CD4-positive, alpha-beta T cell treated with Interleukin-6 at 100 ng/mL for 8 hours (primary cell): ENCODE measurements around the gene TMEM129.

ENCODE experiments used
- DNase-seq: peaks from one replicate; pipeline ENCODE4 v3.0.0-alpha.2; 2020; ENCODE audit warnings: mixed read lengths, low spot score

TMEM129 gene, protein sequence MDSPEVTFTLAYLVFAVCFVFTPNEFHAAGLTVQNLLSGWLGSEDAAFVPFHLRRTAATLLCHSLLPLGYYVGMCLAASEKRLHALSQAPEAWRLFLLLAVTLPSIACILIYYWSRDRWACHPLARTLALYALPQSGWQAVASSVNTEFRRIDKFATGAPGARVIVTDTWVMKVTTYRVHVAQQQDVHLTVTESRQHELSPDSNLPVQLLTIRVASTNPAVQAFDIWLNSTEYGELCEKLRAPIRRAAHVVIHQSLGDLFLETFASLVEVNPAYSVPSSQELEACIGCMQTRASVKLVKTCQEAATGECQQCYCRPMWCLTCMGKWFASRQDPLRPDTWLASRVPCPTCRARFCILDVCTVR

DNA sequence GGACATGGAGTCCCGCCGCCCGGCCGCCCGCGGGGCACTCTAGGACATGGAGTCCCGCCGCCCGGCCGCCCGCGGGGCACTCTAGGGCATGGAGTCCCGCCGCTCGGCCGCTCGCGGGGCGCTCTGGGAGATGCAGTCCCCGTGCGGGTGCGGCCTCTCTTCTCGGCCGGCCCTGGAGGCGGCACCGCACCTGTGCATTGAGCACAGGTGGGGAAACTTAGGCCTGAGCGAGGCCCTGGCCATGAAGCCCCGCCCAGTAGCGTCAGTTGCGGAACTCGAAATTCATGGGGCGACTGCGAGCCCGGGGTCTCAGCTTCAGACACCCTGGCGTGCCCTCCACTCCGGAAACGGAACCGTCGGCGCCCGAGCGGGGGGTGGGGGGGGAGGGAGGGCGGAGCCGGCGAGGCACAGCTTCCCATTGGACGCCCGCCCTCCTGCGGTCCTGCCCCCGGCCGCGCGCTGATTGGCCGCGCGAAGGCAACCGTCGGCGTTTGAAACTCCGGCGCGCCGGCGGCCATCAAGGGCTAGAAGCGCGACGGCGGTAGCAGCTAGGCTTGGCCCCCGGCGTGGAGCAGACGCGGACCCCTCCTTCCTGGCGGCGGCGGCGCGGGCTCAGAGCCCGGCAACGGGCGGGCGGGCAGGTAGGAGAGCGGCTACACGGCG is at the start of gene TMEM129, which contains the start of gene TACC3:
TMEM129 (minus strand) TSS at position 321 of the 663 bp plus-strand sequence. CDS start 486 bp downstream, outside the sequence.
TACC3 (plus strand) TSS at position 519 of the 663 bp plus-strand sequence. CDS start 1,901 bp downstream, outside the sequence.
- DNase-seq: peak; percentile 97

DNA sequence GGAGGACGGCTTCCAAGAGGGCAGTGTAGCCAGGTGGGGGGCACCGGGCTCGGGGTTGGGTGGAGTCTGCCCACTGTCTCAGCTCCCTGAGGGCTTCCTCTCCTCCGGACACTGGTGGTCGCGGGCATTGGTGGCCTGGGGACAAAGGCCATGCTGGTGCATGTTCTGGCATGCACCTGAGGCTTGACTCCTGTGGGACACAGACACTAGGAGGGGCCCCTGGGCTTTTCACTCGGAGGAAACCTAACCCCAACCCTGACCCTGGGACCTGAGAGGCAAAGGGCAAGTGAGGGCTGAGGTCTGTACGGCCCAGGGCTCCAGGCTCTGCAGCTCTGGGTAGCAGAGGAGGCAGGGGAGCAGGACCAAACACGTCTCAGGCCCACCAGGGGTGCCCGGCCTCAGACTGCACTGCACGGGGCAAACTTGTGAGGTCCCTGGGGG is 49.7 kb upstream of the TMEM129 start:
- no peak for DNase-seq

DNA sequence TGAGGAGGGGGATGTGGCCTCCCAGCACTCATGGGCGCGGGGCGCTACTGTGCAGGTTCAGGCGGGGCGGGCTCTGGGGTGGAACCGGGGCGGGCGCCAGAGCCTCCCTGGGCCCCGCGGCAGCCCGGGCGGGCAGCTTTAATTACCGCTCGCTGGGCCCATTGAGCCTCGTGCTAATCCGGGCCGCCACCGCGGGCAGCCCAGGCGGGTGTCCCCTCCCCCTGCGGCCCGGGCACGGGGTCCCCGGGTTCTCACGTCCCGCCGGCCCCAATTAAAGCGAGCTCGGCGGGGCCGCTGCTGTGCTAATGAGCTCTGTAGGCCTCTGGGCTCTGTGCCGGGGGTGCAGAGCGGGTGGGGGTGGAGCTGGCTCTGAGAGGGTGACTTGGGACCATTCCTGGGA is 49.1 kb upstream of the TMEM129 start:
- DNase-seq: no peak

DNA sequence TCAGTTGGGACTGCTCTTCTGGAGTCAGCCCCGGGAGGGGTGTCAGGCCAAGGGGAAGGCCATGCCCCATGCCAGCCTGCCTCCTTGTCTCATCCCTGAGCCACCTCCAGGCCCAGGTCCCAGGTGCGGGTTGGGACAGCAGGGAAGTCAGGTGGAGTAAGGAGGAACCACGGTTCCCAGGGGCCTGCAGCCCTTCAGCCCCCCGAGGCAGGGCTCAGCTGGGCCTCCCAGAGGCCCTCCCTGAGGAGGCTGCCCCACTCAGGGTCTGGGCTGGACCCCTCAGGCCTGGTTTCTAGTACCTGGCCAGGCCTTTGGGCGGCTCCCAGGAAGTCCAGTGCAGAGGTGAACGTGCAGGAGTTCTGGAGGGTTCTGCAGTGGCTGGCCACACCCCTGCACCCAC is 48.6 kb upstream of the TMEM129 start:
- DNase-seq: no peak

DNA sequence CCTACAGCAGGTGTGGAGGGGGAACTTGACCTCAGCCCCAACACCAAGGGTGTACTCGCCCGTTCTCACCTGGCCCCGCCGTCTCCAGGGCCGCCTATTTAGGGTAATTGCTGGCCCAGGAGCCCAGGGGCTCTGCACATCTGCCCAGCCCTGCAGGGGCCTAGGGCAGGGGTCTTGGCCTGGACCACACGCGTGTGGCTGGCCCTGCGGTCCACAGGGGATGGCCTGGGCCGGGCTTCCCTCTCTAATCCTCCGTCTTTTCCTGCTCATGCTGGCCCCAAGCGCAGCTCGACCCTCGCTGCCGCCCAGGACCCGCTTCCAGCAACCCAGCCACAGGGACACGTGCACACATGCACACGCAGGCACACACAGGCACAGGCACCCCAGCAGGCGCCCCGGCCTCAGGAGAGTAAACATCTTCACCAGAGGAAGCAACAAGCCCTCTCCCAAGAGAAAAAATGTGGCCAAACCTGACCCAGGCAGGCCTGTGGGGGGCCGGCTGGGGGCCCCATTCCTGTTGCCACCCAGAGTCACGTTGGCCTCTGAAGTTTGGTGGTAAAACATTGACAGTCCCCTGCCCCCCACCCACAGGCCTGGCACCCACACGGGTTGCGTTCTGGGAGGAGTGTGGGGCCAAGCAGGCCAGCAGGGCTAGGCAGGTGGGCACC is 47.4 kb upstream of the TMEM129 start:
- no peak for DNase-seq

DNA sequence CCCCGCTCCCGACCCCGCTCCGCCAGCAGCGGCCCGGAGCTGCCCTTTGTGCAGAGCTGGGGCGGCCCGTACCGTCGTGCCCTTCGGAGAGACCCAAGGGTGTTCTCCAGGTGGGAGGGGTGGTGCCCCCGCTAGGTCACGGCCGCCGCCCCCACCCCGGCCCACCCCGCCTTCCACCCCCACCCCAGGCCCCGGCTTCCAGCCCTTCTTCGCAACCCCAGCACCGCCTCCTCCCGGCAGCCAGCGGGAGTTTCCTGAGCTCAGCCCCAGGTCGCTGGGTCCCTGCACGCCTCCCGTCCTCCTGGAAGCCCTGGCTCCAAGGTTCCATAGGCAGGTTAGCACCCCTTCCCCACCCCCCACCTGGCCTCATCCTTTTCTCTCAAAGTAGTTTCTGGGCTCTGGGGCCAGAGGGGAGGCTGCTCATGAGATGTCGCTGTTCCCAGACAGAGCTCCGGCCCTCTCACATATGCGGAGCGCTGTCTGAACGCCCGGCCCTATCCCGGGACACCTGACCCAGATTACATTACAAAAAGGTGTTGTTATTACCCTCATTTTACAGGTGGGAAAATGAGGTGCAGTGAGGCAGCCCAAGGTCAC is 46.7 kb upstream of the TMEM129 start:
- no peak for DNase-seq

DNA sequence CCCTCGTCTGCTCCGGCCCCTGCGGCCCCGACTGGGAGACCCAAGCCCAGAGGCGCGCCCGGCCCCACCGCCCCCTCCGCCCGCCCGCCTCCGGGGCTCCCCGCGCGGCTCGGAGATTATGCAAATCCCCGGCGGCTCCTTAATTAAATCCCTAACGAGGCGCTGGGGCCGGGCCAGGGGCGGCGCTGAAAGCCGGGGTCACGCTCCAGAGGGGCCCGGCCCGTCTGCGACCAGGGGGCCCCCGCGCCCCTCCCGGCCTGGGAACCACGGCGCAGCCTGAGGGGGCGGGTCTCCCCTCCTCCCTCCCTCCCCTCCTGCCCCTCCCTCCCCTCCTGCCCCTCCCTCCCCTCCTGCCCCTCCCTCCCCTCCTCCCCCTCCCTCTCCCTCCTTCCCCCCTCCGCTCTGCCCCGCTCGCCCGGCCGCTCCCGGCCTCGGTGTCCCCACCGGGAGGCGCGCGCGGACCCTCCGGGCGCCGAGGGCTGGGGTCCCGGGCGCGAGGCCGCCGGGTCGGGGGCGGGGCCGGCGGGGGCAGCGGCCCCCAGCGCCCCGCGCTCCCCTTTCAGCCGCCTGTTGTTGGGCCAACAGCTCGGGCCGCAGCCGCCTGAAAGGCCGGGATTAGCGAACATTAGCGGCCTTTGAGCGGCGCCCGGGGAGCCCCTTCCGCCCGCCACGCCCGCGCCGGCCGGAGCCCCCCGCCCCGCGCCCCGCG is 46.1 kb upstream of the TMEM129 start:
- no peak for DNase-seq

DNA sequence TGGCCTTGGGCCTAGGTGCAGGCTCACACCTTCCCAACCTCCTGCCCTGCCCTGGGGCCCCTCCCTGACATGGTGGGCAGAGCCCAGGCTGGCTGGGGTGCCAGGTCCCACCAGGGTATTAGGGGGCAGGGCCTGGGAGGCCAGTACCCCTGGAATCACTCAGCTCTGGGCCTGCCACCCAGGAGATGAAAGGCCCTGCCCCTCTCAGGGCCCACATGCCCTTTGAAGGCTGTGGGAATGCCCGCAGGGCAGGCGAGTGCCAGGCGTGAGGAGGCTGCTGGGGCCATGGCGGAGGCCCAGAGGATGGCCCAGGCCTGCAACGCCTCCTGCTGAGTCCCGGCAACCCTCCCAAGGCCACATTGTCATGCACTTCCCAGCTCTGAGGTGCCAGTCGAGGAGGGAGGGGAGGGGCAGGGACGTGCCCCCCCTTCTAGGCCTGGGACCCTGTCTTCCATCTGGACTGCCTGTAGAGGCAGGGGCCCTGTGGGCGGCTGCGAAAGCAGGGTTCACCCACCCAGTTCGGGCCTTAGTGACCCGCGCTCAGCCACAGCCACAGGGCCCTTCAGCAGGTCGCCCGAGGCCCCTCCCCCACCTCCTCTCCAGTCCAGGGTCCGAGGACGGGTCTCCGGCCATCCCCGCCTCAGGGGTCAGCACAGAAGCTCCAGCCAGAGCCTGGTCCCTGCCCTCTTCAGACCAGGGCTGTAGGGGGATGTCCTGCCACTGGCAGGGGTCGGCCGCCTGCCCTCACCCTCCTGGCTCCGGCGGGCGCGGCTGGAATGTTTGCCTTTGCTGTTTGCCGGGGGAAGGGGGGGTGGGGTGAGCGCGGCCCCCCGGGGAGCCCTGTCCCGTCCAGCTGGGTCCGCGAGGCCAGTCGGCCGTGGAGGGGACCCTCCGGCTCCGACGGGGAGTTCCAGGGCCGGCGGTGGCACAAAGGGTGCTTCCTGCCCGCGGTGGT is 45.3 kb upstream of the TMEM129 start:
- no peak for DNase-seq

DNA sequence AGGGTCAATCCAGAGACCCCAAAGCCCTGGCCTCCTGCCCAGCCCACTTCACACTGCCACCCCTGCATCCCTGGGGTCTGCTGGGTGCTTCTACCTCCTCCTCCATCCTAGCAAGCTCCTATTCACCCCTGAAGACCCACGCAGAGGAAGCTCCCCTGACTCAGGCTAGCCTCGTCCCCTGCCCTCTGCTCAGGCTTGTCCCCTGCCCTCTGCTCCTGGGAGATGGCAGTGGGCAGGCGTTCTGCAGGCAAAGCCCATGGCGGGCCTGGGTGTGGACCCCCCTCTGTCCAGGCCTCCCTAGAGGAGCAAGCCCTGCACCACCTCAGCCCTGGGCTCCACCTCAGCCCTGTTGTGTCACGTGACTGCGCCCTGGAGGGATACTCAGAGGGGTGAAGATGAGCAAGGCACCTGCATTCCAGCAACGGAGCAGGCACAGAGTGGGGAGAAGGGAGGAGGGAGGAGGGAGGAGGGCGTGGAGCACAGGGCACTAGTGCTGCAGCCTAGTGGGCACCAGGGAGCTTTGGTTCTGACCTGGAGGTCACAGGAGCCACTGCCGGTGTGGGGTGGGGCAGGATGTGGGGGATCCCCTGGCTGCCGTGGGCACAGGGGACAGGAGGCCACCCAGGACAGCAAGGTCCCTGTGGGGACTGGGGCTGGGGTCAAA is 44.4 kb upstream of the TMEM129 start:
- no peak for DNase-seq

DNA sequence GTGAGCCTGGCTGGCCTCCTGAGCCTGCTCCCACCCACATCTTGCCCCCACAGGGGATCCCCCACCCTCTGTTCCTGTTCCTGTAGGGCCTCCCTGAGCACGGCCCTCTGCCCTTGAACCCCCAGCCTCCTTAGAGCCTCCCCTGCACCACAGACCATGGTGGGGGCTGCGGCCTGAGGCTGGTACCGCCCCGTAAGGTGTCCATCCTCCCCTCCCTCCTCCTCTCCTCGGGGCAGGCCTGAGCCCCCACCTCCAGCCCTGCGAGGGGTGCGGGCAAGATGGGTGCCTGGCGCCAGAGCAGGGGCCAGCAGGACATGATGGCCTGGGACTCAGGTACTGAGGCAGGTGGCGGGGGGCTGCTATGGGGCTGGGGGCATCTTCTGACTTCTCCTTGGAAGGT is 43.5 kb upstream of the TMEM129 start:
- no peak for DNase-seq

DNA sequence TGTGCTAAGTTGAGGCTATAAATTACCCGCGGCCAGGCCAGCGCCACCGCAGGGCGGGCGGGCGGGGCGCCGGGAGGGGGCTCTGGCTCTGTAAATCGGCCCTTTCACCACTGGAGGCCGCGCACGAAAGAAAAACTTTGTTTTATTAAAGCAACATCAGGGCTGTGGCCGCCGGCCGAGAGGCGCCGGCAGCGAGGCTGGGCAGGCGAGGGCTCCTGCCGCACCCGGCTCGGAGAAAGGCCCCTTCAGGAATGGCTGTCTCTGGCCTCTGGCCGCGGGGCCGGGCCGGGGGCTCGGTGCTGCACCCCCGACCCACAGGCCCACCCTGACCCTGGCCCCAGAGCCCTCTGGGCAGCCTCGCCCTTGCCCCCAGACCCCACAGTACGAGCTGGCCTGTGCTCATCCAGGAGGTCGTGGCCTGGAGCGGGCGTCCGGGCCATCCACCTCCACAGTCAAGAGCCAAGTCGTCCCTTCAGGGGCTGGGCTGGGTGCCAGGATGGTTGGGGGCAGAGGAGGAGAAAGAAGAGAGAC is 42.5 kb upstream of the TMEM129 start:
- DNase-seq: no peak

DNA sequence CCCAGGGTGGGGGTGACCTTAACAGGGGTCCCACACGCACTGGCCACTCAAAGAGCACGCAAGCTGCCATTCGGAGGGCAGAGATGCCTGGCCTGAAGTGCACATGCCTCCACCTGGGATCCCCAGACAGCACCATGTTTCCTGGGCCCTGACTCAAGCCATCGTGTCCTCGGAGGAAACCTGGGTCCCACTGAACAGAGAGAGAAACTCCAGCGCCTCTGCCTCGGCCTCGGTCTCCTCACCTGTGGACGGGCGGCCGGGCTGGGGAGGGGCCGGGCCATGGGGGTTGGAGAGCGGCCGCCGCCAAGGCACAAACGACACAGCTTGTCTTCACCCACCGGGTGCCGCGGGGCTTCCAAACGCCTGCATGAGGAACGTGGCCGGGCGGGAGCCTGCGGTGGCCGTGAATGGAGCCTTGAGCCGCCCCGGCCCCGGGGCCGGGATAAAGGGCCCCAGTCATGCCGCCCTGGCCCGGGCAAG is 42.0 kb upstream of the TMEM129 start:
- DNase-seq: no peak

DNA sequence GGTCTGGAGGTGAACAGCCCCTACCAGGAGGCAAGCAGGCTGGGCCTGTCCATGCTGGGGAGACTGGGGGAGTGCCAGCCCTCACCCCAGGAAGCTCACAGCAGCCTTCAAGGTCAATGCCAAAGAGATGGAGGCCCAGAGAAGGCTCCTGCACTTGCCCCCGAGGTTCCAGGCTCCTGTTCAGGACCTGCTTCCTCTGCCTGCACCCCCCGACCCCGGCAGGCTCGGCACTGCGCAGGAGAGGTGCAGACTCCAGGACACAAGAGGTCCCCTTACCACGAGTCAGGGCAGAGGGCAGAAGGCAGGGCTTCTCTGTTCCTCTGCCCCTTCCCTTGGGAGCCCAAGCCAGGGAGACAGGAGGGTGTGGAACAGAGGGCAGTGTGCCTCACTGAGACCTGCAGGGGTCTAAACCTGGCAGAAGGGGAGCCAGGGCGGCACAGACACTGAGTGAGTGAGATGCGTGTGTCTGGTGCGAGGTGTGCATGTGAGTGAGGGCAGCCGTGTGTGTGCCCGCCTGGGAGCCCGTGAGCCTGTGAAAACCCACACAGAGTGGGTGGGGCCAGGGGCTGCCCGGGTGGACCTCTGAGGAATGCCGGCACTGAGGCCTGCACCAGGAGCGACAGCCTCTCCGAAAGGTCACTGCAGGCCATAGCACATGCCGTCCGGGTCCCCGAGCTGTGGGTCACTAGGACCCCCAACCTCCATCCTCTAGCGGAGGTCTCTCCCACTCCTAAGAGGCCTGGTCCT is 41.3 kb upstream of the TMEM129 start:
- DNase-seq: no peak

DNA sequence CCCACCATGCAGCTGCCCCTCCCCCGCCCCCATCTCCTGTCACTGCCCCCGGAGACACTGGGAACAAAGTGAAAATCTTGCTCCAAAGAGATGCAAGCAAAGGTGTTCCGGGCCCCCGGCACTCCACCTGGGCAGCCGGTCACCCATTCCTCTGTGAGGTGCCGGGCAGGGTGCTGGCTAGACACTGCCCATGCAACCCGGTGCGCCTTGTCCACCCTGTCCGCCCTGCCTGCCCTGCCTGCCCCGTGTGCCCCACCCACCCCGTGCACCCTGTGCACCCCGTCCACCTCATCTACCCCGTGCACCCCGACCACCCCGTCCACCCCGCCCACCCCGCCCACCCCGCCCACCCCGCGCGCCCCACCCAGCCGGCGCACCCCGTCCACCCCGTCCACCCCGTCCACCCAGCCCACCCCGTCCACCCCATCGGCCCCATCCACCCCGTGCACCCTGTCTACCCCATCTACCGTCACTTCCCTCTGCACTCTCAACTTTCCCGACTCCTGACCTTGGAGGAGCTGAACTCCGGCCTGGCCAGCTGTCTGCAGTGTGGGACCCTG is 40.1 kb upstream of the TMEM129 start:
- DNase-seq: no peak

DNA sequence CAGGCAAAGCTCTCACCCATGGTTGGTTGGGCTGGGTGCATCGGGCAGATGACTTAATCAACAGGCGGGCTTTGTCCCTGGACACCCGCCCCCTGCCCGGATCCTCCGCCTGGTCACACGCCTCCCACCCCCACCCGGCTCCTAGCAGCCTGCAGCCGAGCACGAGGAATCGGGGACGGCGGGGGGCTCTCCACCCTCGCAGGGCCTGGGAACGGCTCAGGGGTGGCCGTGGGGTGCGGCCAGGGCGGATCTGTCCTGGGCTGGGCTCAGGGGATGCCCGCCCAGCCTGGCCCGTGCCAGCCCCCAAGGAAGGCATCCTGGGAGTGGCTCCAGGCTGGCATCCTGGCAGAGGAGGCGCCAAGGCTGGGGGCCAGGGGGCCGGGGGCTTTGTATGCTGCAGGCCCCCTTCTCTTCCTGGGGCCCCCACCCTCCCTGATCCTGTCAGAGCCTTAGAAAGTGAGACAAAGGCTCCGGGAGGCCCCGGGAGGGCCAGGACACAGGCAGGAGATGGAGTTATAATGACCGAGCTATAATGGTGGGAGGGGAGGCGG is 39.5 kb upstream of the TMEM129 start:
- no peak for DNase-seq

DNA sequence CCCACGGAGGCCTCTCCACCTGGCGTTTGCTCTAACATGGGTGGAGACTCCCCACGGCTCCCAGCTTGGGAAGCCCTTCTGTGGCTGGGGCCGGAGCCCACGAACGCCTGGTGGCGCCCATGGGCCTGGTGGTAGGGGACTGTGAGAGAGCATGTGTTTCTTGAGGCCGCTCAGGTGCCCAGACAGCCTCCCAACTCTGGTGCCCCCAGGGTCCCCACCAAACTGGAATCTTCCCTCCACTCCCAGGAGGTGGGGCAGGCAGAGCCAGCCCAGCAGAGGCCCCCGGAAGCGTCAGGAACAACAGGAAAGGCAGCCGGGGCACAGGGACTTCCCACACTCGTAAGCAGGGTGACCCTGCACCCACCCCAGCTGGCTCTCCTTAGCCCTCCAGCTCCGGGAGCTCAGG is 38.7 kb upstream of the TMEM129 start:
- DNase-seq: no peak

DNA sequence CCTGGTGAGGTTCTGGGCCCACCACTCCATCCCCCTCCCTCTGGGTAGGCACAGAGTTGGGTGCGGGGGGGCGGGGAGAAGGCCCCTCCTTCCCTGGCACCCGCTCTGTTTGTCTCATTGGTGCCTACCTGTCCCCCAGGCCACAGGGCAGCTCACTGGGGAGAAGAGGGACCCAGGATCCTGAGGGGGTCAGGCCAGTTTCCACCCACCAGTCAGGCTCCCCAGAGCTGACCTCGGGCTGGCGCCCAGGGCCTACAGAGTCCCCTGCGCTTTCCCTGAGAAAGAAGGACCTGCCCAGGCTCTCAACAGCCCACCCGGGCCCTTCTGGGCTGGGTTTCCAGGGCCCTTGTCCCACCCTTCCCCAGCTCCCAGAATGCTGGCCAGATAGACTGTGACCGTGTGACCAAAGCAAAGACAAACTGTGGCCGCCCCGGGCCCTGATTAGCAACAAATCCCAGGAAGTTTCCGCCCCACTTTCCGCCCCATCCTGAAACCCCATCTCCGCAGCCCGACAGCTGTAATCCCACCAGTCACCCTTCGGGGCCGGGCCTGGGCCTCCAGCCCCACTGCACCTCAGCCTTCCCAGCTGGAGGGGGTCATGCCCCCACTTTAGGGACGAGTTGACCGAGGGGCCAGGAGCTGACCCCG is 38.2 kb upstream of the TMEM129 start:
- no peak for DNase-seq
